ENCODE results near the gene NEAT1. TPM values are rescaled to one million over a fixed set of nuclear protein-coding genes. Genes with fewer than 3 reads are reported as not detected.

The NEAT1 gene
- total and polyA plus RNA-seq, 8 donors, result 106 to 1,441 (median 149) TPM

- DNase-seq, result no peak
- intact Hi-C loops (cut with DNase I), result no loop called here
- H3K4me3 ChIP-seq, result peak overlapping the region in 1 of 2 donors; percentile 80
- no peak for ATAC-seq
- H3K4me1 ChIP-seq, result peaks cover 42 to 98% of the 10 kb centered on the region in 2 donors
- TF ChIP-seq CTCF (IDR thresholded peaks at IDR 0.05), result no peak
- no peaks in the 10 kb centered on the region for H3K27me3 ChIP-seq
- peak overlapping the region; percentile 77 to 99 for H3K27ac ChIP-seq
- H3K9me3 ChIP-seq, result no peaks in the 10 kb centered on the region
- H3K36me3 ChIP-seq, result peaks cover 5 to 65% of the 10 kb centered on the region in 2 donors
These were observed 9.0 kb downstream of the NEAT1 start for GRCh38 chr11:65431451-65432099.

GRCh38 chr11:65432100-65432650 lies 9.6 kb downstream of the NEAT1 start:
- intact Hi-C loops (cut with DNase I), result no loop called here
- ATAC-seq, result no peak
- Histone ChIP-seq H3K27me3 (no peaks in the 10 kb centered on the region), H3K9me3 (no peaks in the 10 kb centered on the region), H3K4me3 (peak overlapping the region in 1 of 2 donors; percentile 80), H3K36me3 (peaks cover 5 to 62% of the 10 kb centered on the region in 2 donors), H3K4me1 (peaks cover 42 to 98% of the 10 kb centered on the region in 2 donors), H3K27ac (peak overlapping the region; percentile 77 to 99)
- no peak for TF ChIP-seq CTCF (IDR thresholded peaks at IDR 0.05)
- DNase-seq, result no peak

- H3K27ac ChIP-seq, result peak overlapping the region; percentile 16 to 65
- peaks cover 42 to 97% of the 10 kb centered on the region in 2 donors for H3K4me1 ChIP-seq
- TF ChIP-seq CTCF (IDR thresholded peaks at IDR 0.05), result peak in 1 of 2 donors; percentile 21
- DNase-seq (no peak), ATAC-seq (no peak)
- H3K36me3 ChIP-seq, result peaks cover 5 to 62% of the 10 kb centered on the region in 2 donors
- intact Hi-C loops (cut with DNase I), result no loop called here
- no peaks in the 10 kb centered on the region for H3K9me3 ChIP-seq
- H3K4me3 ChIP-seq, result no peak overlapping the region
- no peaks in the 10 kb centered on the region for H3K27me3 ChIP-seq
These were observed 10.3 kb downstream of the NEAT1 start for GRCh38 chr11:65432686-65433582.

GRCh38 chr11:65433657-65434056 lies 11.1 kb downstream of the NEAT1 start:
- ATAC-seq, result no peak
- peaks cover 42 to 97% of the 10 kb centered on the region in 2 donors for H3K4me1 ChIP-seq
- H3K36me3 ChIP-seq, result peaks cover 5 to 65% of the 10 kb centered on the region in 2 donors
- DNase-seq, result peak in 1 of 4 donors; percentile 25
- peak overlapping the region; percentile 16 to 65 for H3K27ac ChIP-seq
- H3K4me3 ChIP-seq, result no peak overlapping the region
- no peaks in the 10 kb centered on the region for H3K9me3 ChIP-seq
- no peak for TF ChIP-seq CTCF (IDR thresholded peaks at IDR 0.05)
- H3K27me3 ChIP-seq, result no peaks in the 10 kb centered on the region
- intact Hi-C loops (cut with DNase I), result no loop called here
